HG03159 (cell line): ENCODE data around the gene SANBR.

ENCODE experiments used
- ATAC-seq: cut with Tn5 transposase; IDR thresholded peaks from one replicate; pipeline ENCODE4 v1.9.1; 2021; ENCODE audit warnings: mild to moderate bottlenecking, moderate library complexity; ENCODE audit not compliant: unreplicated experiment

The SANBR gene

DNA sequence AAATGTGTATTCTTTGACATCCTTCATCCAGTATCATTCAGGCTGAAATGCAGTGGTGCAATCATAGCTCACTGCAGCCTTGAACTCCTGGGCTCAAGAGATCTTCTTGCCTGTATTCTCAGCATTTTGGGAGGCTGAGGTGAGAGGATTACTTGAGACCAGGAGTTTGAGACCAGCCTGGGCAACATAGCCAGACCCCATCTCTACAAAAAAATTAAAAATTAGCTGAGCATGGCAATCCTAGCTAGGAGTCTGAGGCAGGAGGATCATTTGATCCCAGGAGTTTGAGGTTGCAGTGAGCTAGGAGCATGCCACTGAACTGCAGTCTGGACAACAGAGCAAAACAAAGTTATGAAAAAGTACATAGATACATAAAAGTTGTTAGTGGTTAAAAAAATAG, 24.1 kb downstream of the SANBR start:
- no peak for ATAC-seq

GRCh38 chr2:61090386-61090921, 24.8 kb downstream of the SANBR start:
- ATAC-seq = no peak

DNA sequence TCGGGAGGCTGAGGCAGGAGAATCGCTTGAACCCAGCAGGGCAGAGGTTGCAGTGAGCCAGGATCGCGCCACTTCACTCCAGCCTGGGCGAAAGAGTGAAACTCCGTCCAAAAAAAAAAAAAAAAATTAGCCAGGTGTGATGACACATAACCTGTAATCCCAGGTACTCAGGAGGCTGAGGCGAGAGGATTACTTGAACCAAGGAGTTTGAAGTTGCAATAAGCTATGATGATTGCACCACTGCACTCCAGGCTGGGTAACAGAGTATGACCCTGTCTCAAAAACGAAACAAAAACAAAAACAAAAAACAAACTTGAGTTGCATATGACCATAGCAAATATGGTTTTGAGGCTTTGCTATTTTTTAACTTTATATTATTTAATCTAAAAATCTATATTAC, 25.8 kb downstream of the SANBR start:
- ATAC-seq = no peak

- ATAC-seq = no peak
These were observed 30.8 kb downstream of the SANBR start for GRCh38 chr2:61096438-61096837.

DNA sequence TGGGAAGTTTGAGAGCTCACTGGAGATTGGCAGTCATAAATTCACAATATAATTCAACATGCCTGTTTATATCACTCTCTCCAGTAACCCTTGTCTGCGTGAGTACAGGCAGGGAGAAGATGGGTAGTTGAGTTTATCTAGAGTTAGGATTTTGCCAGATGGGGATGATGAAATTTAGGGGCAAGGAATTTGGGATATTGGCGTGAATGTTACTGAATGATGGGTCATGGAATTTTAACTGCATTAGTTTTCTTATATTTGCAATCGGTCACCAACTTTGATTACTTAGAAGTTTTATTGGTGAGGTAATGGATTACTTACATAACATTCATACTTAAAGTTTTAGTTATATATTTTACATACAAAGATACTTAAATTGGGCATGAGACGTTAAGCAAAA, 35.1 kb downstream of the SANBR start:
- ATAC-seq = no peak

- ATAC-seq = no peak
These were observed 43.6 kb downstream of the SANBR start for GRCh38 chr2:61109291-61109690.

DNA sequence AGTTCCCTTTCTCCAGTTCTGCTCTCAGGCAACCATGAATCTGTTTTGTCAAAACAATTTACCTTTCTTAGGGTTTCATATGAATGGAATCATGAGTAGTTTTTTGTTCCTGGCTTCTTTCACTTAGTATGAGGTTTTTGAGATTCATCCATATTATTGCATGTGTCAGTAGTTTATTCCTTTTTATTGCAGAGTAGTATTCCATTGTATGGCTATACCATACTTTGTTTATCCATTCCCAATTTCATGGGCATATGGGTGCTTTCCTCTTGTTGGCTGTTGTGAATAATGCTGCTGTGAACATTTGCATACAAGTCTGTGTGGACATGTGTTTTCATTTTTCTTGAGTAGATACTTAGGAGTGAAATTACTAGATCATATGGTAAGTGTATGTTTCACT, 46.0 kb downstream of the SANBR start:
- ATAC-seq = no peak

GRCh38 chr2:61114147-61114546, 48.5 kb downstream of the SANBR start:
- no peak for ATAC-seq
